Right forelimb (tissue), 1 donor: ENCODE measurements around the gene ASPSCR1.
A peak's percentile ranks its signal among the peaks of the same experiment; 100 is the strongest.

ENCODE experiments used
- DNase-seq: peaks from one replicate; pipeline ENCODE4 v3.0.0-alpha.2; 2018

ASPSCR1 gene

GRCh38 chr17:82013772-82014321, 36.4 kb downstream of the ASPSCR1 start:
- no peak for DNase-seq

- no peak for DNase-seq
Observed at GRCh38 chr17:82014432-82014831, 37.0 kb downstream of the ASPSCR1 start.

DNA sequence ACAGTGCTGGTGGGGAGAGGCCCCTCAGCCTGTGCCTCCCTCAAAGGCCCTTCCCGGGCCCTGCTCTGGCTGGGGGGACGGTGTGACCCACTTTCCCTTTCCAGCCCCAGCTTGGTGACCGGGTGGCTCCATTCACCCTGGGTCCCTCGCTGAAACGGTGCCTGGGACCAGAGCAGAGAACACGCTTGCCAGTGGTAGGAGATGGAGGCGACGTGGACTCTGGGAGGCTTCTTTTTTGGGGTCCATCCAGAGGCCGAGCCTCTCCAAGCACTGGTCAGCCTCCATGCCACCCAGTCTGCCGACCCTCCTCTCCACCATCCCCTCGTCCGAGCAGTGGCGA, 37.5 kb downstream of the ASPSCR1 start:
- DNase-seq: no peak

DNA sequence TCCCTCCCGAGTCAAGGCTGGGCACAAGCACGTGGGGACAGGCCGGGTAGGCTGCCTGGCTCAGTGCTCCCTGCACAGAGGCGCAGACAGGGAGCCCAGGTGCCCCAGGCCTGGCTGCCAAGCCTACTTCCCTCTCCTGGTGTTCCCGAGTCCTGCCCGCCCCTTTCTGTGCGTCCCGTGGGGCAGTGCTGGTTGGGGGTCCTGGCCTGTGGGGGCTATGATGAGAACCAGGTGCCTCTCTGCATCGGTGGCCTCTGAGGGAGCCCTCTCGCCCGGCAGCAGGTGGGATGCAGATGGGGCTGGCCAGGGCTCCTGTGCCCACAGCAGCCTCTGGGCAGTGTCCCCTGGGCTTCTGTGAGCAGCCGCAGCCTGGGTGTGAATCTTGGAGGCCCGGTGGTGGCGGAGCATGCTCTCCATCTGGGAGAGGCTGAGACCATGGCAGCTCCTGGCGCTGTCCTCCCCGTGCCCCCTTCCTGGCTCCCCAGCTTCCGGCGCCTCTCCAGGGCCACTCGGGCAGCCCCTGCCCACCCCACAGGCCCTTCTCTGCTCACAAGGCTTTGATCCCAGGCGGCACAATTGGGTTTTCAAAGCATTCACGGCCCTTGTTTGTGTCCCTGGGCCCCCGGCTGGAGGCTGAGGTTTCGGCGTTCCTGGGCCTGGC, 38.0 kb downstream of the ASPSCR1 start:
- no peak for DNase-seq

DNA sequence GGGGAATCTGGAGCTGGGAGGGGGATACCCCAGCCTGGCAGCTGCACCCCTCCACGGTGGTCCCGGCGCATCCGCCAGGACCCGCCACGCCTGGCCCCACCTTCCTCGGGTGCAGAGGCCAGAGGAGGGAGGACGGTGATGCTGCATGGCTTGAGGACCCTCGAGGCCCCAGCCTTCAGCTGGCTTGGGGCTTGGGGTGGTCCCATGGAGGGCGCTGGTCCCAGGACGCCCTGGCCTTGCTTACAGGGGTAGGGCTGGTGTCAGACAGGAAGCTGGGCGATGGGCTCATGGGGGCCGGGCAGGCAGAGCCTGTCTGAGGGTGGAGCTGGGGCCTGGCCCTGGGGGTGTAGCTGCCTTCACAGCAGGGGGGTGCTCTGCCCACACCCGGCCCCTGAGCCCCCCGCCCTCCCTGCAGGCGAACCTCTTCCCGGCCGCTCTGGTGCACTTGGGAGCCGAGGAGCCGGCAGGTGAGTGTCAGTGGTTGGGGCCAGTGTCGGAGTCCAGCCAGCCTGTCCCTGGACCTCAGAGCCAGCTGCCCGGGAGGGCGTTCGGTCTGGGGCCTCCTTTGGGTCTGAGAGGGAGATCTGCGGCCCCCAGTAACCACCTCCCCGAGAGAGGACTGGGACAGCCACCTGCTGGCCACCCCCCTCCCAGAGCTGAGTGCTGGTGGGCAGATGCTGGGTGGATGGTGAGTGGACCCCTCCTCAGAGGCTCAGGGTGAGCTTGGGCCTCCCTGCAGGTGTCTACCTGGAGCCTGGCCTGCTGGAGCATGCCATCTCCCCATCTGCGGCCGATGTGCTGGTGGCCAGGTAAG, 38.8 kb downstream of the ASPSCR1 start:
- no peak for DNase-seq

DNA sequence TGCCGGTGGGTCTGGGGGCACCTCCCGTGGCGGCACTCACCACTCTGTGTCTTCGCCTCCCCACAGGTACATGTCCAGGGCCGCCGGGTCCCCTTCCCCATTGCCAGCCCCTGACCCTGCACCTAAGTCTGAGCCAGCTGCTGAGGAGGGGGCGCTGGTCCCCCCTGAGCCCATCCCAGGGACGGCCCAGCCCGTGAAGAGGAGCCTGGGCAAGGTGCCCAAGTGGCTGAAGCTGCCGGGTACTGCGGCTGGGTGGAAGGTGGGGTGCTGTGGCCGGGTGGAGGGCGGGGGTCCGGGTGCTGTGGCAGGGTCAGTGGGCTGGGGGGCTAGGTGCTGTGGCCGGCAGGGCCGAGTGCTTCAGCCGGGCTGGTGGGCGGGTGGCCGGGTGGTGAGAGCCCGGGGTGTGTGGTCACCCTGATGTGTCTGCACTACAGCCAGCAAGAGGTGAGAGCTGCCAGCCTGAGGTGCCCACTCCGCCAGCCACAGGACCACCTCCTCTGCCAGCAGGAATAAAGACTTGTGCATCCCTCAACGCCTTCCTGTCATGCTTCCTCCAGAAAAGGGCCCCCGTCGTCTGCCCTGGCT, 39.5 kb downstream of the ASPSCR1 start:
- DNase-seq: no peak

DNA sequence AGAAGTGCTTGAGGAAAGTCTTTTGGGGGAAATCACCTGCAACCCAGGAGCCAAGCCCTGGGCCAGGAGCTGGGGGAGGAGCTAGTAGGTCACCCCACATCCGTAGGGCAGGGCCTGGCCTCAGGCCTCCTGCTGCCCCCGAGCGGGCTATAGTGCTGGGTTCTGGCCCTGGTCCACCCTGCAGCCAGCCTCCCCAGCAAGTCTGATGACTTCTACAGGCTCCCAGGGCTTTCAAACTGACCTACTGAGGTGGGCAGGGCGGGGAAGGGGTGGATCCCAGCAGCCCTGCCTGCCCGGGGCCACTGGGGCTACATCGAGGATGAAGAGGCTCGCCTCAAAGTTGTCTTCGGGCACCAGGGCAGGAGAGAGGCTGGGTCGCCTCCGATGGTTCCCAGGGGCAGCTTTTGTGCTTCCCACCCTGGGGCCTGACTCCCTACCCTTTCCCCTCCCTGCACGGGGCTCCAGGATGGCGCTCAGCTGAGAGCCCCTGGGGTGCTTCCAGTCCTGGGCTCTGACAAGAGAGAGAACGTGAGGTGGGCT, 40.3 kb downstream of the ASPSCR1 start:
- no peak for DNase-seq

- no peak for DNase-seq
Observed at GRCh38 chr17:82018152-82018988, 40.9 kb downstream of the ASPSCR1 start.

DNA sequence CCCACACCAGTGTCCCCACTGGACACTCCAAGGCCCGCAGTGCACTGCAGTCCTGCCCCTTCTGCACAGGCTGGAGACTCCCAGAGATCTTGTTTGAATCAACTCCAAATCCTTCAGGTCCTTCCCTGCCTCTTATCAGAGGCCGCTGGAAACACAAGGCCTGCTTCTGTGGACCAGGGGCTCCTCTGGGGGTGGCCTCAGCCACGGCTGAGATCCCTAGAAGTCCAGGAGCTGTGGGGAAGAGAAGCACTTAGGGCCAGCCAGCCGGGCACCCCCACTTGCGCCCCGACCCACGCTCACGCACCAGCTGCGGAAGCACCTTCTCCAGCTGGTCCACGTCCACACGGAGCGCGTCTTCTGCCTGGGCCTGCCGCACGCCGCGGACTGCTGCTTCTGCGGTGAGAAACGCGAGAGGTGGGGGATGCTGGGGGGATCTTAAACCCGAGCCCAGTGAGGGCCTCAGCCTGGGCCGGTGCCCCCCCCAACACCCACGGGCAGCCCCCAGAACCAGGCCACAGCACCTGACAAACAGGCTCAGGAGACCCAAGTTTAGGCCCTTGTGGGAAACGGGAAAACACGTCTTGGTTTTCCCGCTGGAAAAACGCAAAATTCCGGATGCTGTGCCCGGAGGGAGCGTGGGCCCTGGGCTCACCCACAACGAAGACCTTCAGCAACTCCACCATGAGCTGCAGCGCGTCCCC, 41.7 kb downstream of the ASPSCR1 start:
- no peak for DNase-seq

DNA sequence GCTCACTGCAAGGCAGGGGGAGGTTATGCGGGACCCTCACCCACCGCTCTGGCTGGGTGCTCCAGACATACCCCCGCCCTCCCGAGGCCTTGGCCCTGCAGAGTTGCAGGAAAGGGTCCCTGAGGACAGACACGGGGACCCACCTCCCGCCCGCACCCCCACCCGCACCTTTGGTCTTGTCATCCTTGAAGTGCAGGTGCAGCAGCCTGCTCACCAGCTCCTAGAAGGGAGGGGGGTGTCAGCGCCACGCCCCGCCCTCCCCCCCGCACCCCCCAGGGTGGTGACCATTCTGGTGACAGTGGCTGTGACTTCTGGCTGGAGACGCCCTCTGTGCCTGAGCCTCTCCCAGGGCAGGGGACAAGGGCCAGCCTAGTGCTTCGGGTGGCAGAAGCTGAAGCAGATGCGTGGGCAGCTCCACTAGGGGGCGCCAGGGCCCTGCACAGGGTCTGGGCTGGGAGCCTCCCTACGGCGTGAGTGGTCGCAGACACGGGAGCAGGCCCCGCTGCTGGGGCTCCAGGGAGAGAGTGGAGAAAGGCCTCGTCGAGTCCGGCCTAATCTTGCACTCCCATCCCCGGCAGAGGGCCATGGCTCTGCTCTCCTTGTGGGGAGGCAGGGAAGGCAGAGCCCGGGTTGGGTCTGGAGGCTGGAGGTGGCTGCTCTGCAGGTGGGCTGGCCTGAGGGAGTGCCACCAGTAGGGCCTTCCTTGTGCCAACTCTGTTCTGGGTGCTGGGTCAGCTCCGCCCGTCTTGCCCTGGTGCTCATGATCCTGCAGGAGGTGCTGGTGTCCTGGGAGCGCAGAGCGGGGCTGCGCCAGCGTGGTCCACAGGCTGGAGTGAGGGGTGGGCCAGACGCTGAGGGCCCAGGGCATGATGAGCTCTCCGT, 42.5 kb downstream of the ASPSCR1 start:
- DNase-seq: no peak

DNA sequence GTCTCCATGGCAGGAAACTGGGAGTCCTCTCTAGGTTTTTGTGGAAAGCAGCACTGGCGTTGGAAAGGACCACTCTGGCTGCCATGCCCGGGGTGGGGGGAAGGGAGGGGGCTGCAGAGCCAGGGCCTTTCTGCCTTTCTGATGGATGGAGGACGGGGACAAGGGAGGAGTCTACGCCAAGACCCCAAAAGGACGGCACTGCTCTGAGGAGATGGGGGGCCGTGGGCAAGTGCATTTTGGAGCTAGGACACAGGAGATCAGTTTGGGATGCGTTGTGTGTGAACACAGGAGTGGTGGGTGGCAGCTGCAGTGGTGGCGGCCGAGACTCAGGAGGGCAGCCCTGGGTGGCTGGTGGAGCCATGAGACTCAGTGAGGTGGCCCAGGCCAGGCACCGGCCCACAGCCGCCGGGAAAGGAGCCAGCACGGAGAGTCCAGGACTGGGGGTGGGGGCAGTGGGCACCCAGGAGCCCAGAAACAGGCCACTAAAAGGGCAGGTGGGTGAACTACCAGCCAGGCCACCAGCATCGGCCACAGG, 43.2 kb downstream of the ASPSCR1 start:
- DNase-seq: no peak

DNA sequence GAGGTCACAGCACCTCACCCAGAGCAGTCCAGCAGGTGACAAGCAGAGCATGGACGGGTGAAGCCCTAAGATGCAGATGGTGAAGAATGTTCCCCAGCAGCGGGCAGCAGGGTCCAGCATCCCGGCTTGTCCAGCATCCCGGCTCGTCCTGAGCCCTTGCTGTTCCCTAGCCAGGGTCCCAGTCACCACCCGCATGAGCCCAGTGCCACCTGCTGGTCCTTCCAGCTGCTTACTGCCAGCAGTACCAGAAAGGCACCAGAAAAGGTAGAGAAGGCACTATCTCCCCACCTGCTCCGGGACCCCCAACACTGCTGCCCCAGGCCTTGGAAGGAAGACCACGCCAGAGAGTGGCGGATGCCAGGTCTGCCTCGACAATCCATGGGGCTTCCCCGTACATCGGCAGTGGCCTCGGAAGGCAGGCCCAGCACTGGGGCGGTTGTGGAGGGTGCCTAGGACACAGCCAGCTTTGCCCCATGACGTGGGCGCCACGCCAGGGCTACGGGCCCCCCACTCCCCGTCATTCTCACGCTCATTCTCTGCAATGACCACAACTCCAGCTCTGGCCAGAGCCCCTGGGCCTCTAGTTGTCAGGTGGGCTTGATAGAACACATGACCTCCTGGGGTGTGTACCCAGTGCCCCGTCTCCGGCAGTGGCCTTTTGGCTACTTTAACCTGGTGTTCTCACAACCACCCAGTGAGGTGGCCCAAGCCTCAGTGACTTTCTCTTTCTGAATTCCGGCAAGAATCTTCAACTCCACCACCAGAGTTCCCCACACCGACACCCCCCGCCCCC, 43.9 kb downstream of the ASPSCR1 start:
- DNase-seq: peak; percentile 81

- no peak for DNase-seq
Observed at GRCh38 chr17:82021900-82022309, 44.5 kb downstream of the ASPSCR1 start.

DNA sequence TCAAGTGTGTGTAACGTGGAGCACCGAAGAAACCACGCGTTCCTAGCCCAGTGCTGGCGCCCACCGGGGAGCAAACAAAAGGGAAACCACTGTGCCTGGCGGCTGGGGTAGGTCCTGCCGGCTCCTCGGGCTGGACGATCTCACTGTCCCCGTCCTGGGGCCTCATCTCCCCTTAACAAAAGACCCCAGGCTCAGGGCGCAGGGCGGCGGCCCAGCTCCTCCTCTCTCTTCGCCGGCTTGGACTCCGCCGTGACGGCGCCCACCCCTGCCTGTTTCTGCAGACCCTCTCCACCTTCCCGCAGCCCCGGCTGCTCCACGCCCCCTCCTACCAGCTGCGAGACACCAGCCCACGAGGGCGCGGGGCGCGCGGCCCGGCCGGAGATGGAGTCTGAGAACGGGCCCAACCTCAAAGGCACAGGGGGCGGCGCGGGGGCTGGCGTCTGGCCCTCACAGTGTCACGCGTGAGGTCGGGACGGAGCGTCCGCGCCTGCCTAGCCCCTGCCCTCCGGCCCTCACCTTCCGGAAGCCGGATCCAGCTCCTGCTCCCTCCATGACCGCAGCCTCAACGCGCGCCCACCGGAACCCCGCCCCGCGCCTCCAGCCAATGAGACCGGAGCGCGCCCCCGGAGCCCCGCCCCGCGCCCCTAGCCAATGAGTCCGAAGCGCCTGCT, 45.0 kb downstream of the ASPSCR1 start, which contains the start of gene CENPX:
Gene CENPX (minus strand): TSS at position 569 of the 671 bp plus-strand sequence. CDS start 17 bp downstream, at position 552.
- DNase-seq: no peak

DNA sequence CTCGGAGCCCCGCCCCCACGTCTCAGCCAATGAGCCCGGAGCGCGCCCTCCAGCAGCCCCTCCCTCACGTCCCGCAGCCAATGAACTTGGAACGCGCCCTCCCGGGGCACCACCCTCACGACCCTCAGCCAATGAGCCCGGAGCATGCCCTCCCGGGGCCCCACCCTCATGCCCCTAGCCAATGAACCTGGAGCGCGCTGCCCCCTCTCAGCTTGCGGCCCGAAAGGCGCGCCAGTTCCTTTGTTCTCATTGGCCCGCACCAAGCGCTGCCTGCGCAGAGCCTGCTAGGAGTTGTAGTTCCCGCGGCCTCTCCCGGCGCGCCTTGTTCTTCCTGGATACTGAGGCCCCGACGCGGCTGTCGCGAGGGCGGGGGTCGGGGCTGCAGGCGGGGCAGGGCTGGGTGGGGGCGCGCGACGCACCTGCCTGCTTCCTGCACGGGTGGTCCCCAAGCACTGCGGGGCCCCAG, 45.6 kb downstream of the ASPSCR1 start, which contains the start of gene LRRC45:
Gene LRRC45 (plus strand): TSS at position 325 of the 466 bp plus-strand sequence. CDS start 339 bp downstream, outside the sequence.
- peak; percentile 100 for DNase-seq

DNA sequence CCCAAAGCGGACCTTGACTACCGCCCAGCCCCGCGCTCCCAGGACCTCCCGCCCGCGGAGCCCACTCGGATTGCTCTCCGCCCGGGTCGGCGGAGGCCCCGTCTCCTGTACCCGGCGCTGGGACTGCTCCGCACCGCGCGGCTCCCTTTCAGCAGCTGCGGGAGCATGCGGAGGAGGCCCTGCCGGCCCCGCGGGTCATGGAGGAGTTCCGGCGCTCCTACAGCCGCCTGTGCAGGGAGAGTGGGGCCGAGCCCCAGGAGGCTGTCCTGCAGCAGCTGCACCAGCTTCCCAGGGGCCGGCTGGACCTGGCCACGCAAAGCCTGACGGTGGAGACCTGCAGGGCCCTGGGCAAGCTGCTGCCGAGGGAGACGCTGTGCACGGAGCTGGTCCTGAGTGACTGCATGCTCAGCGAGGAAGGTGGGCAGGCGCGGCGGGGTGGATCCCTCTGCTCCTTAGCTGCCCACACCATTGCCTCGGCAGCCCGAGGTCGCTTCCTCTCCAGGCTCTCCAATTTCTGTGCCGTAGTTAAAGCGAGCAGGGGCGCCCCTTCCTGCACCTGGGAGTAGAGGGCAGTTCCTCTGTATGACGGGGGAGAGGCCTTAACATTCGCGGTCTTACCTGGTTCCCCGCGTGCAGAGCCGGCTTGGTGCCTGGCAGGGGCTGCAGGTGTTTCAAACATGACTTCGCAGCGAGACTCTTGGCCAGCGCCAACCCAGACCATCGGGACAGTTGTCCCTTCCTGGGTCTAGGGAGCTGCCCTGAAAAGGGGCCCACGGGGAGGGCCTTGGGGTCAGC, 46.2 kb downstream of the ASPSCR1 start:
- no peak for DNase-seq

DNA sequence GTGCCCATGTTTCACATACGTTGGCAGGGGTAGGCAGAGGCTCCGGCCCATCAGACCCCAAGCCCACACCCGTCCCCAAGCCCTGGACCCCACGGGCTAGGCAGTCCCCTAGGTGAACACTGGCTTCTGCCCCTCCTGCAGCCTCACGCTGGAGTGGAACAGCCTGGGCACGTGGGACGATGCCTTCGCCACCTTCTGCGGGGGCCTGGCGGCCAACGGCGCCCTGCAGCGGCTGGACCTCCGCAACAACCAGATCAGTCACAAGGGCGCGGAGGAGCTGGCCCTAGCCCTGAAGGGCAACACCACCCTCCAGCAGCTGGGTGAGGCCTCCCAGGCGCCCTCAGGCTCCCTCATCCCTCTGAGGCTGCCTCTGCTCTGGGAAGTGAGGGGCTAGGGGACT, 47.4 kb downstream of the ASPSCR1 start:
- no peak for DNase-seq
